DMS 273 treated with DMSO at 0.1 percent for 48 hours (cell line): ENCODE results near the gene ZXDA.

Source experiments
- DNase-seq: peaks from one replicate; lab custom pipeline; 2025; lab: John Stamatoyannopoulos, UW

Gene ZXDA

DNA sequence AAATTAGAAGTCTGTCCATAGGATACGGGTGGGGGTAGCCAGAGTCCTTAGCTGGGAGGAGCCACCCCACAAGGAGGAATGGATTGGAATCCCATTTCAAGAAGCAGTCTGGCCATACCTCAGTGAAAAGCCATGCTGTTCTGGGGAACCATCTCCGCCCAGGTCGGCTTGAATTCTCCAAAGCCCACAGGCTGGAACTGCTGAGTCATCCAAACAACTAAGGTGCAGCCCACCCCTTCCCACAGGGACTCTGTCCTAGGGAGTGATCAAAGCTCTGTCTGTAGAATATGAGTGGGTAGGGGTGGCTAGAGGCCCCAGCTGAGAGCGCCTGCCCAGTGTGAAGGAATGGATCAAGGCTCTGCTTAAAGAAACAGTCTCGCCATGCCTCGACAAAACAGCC lies 38.8 kb downstream of the ZXDA start:
- no peak for DNase-seq
